DOHH2 (cell line): Measurements from ENCODE around the gene AKT2.

Experiments
- EZH2phosphoT487 ChIP-seq: fragments of 200-600 bp; sonication (generic); IDR thresholded peaks from 2 replicates; pipeline ENCODE4 v1.6.1; 2017; ENCODE audit warnings: borderline replicate concordance, mild to moderate bottlenecking, antibody characterized with exemption, low read length, moderate library complexity, mixed read lengths
- TF ChIP-seq, protein P1 (sequence below): fragments of 200-600 bp; sonication (generic); IDR thresholded peaks from one replicate; pipeline ENCODE4 v1.5.1; 2014; ENCODE audit warnings: antibody characterized with exemption, mild to moderate bottlenecking, low read depth, low read length; ENCODE audit not compliant: poor library complexity, severe bottlenecking

DNA sequence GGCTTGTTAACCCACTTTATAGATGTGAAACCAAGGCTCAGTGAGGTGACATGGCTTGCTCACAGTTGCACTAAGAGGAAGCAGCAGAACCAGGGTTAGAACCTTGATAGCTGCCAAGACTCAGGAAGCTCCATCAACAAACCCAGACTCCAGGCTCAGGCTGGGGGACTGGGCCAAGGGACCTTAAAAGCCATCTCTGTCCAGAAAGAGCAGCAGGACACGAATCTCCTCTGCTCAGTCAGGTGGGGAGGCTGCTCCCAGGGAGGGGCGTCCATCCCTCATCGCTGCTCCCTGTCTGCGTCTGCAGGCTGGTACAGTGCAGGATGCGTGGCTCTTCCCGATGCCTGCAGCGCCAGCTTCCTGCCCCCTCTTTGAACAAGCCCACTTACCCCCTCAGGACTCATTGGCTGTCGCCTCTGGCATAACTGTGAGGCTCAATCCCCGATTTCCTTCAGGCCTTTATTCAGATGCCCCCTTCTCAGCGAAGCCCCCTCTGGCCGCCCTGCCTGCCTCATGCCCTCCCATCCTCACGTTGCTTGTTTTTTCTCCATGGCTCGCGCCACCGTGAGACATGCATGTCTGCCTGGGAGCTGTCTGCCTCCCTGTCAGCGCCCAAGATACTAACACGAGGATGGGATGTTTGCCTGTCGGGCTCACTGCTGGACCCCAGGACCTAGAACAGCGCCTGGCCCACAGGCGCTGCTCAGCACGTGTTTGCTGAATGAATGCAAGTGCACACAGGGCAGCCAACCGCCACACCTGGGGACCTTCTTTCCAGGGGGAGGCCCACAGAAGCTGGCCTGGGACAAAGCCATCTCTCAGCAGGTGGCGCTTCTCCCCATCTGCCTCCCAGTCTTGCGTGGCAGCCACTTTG lies 21.5 kb downstream of the AKT2 start:
- TF ChIP-seq, protein P1, sequence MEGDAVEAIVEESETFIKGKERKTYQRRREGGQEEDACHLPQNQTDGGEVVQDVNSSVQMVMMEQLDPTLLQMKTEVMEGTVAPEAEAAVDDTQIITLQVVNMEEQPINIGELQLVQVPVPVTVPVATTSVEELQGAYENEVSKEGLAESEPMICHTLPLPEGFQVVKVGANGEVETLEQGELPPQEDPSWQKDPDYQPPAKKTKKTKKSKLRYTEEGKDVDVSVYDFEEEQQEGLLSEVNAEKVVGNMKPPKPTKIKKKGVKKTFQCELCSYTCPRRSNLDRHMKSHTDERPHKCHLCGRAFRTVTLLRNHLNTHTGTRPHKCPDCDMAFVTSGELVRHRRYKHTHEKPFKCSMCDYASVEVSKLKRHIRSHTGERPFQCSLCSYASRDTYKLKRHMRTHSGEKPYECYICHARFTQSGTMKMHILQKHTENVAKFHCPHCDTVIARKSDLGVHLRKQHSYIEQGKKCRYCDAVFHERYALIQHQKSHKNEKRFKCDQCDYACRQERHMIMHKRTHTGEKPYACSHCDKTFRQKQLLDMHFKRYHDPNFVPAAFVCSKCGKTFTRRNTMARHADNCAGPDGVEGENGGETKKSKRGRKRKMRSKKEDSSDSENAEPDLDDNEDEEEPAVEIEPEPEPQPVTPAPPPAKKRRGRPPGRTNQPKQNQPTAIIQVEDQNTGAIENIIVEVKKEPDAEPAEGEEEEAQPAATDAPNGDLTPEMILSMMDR: no peak
- TF ChIP-seq EZH2phosphoT487: no peak
